H9 (cell line): ENCODE data around the gene METRNL. TPM values are rescaled to one million over a fixed set of nuclear protein-coding genes. Genes with fewer than 3 reads are reported as not detected.
A peak's percentile ranks its signal among the peaks of the same experiment; 100 is the strongest.

Source experiments
- DNase-seq: peaks from one replicate; pipeline ENCODE4 v3.0.0-alpha.2; 2017
- H2AFZ ChIP-seq: one replicate; pipeline ENCODE4 v1.6.1; 2013; ENCODE audit warnings: mild to moderate bottlenecking, low read length, control low read depth, moderate library complexity
- H2AK5ac ChIP-seq: 2 replicates; pipeline ENCODE4 v1.6.1; 2013; ENCODE audit warnings: low read length, control low read depth, mixed read lengths; ENCODE audit not compliant: insufficient read length
- H2BK120ac ChIP-seq: one replicate; pipeline ENCODE4 v1.6.1; 2013; ENCODE audit warnings: low read depth, mild to moderate bottlenecking, low read length, control low read depth, inconsistent platforms; ENCODE audit not compliant: poor library complexity, severe bottlenecking
- H2BK12ac ChIP-seq: 2 replicates; pipeline ENCODE4 v1.6.1; 2013; ENCODE audit warnings: low read length, control low read depth, mixed read lengths, low read depth; ENCODE audit not compliant: insufficient read length
- H2BK15ac ChIP-seq: 2 replicates; pipeline ENCODE4 v1.6.1; 2013; ENCODE audit warnings: low read depth, low read length, control low read depth
- H2BK20ac ChIP-seq: one replicate; pipeline ENCODE4 v1.6.1; 2013; ENCODE audit warnings: low read depth, mild to moderate bottlenecking, low read length, control low read depth, inconsistent platforms; ENCODE audit not compliant: poor library complexity, severe bottlenecking
- H2BK5ac ChIP-seq: 2 replicates; pipeline ENCODE4 v1.6.1; 2013; ENCODE audit warnings: low read length, control low read depth, mixed read lengths; ENCODE audit not compliant: insufficient read length
- H3K14ac ChIP-seq: 2 replicates; pipeline ENCODE4 v1.6.1; 2013; ENCODE audit warnings: low read length, control low read depth; ENCODE audit not compliant: insufficient read depth
- H3K18ac ChIP-seq: 2 replicates; pipeline ENCODE4 v1.6.1; 2013; ENCODE audit warnings: low read depth, mild to moderate bottlenecking, mixed read lengths, low read length, control low read depth; ENCODE audit not compliant: insufficient read length
- H3K23ac ChIP-seq: 2 replicates; pipeline ENCODE4 v1.6.1; 2013; ENCODE audit warnings: low read length, control low read depth, mixed read lengths, low read depth; ENCODE audit not compliant: insufficient read length
- H3K23me2 ChIP-seq: 2 replicates; pipeline ENCODE4 v1.6.1; 2013; ENCODE audit warnings: low read depth, mild to moderate bottlenecking, mixed read lengths, low read length, control low read depth; ENCODE audit not compliant: insufficient read length, poor library complexity, severe bottlenecking
- H3K27ac ChIP-seq: 2 replicates; pipeline ENCODE4 v1.5.1; 2013; ENCODE audit warnings: low read length, control low read depth, mixed read lengths, low read depth; ENCODE audit not compliant: insufficient read length
- H3K27me3 ChIP-seq: 2 replicates; pipeline ENCODE4 v1.6.1; 2013; ENCODE audit warnings: low read length, control low read depth, inconsistent platforms; ENCODE audit not compliant: insufficient read depth
- H3K4ac ChIP-seq: 2 replicates; pipeline ENCODE4 v1.6.1; 2013; ENCODE audit warnings: low read depth, mild to moderate bottlenecking, control low read depth, inconsistent platforms, low read length, moderate library complexity
- H3K4me1 ChIP-seq: 2 replicates; pipeline ENCODE4 v1.6.1; 2013; ENCODE audit warnings: low read length, control low read depth, inconsistent platforms; ENCODE audit not compliant: insufficient read depth
- H3K4me2 ChIP-seq: 2 replicates; pipeline ENCODE4 v1.6.1; 2013; ENCODE audit warnings: low read length, control low read depth, mixed read lengths; ENCODE audit not compliant: insufficient read length, insufficient read depth
- H3K56ac ChIP-seq: 2 replicates; pipeline ENCODE4 v1.6.1; 2013; ENCODE audit warnings: low read depth, mild to moderate bottlenecking, mixed read lengths, low read length, control low read depth; ENCODE audit not compliant: insufficient read length
- H3K79me1 ChIP-seq: 2 replicates; pipeline ENCODE4 v1.6.1; 2013; ENCODE audit warnings: low read depth, mild to moderate bottlenecking, moderate library complexity, low read length, control low read depth, inconsistent platforms; ENCODE audit not compliant: insufficient read depth, poor library complexity, severe bottlenecking
- H3K79me2 ChIP-seq: 2 replicates; pipeline ENCODE4 v1.6.1; 2013; ENCODE audit warnings: low read length, control low read depth, inconsistent platforms; ENCODE audit not compliant: insufficient read depth
- H3K9ac ChIP-seq: 2 replicates; pipeline ENCODE4 v1.6.1; 2013; ENCODE audit warnings: low read length, control low read depth, mixed read lengths; ENCODE audit not compliant: insufficient read length; ENCODE audit errors: extremely low read depth
- H3K9me3 ChIP-seq: one replicate; pipeline ENCODE4 v1.6.1; 2013; ENCODE audit warnings: low read depth, low read length, inconsistent platforms; ENCODE audit not compliant: control insufficient read depth
- H3T11ph ChIP-seq: one replicate; pipeline ENCODE4 v1.6.1; 2013; ENCODE audit warnings: mild to moderate bottlenecking, low read length, control low read depth, inconsistent platforms
- H4K20me1 ChIP-seq: one replicate; pipeline ENCODE4 v1.6.1; 2013; ENCODE audit not compliant: control insufficient read depth, insufficient read length, insufficient read depth
- H4K5ac ChIP-seq: 2 replicates; pipeline ENCODE4 v1.6.1; 2013; ENCODE audit warnings: low read depth, mild to moderate bottlenecking, mixed read lengths, low read length, control low read depth; ENCODE audit not compliant: insufficient read length
- H4K8ac ChIP-seq: replicated peaks from 2 replicates; pipeline ENCODE4 v1.6.1; 2013; ENCODE audit warnings: low read length, control low read depth, mixed read lengths, low read depth; ENCODE audit not compliant: insufficient read length
- H4K91ac ChIP-seq: 2 replicates; pipeline ENCODE4 v1.6.1; 2013; ENCODE audit warnings: low read depth, mild to moderate bottlenecking, moderate library complexity, mixed read lengths, low read length, control low read depth; ENCODE audit not compliant: insufficient read length
- H3K27ac Mint-ChIP-seq, 3 experiments: 2 replicates in 2 of 3; 3 replicates in 1 of 3; pipeline ENCODE4 v1.8.0; 2020 to 2021; ENCODE audit warnings: mixed read lengths in 3 of 3, mild to moderate bottlenecking in 1 of 3, moderate library complexity in 1 of 3
- H3K27me3 Mint-ChIP-seq: 2 replicates; pipeline ENCODE4 v1.8.0; 2021; ENCODE audit warnings: low read depth, mild to moderate bottlenecking, moderate library complexity, mixed read lengths
- H3K36me3 Mint-ChIP-seq, 3 experiments: 2 replicates in 2 of 3; 3 replicates in 1 of 3; pipeline ENCODE4 v1.8.0; 2020 to 2021; ENCODE audit warnings: low read depth in 3 of 3, mixed read lengths in 3 of 3; ENCODE audit not compliant: insufficient read depth in 1 of 3
- H3K4me1 Mint-ChIP-seq, 2 experiments: 2 replicates each; pipeline ENCODE4 v1.8.0; 2020; ENCODE audit warnings: mixed read lengths in 2 of 2
- H3K4me3 Mint-ChIP-seq, 2 experiments: 2 replicates in 1 of 2; 3 replicates in 1 of 2; pipeline ENCODE4 v1.8.0; 2020 to 2021; ENCODE audit warnings: mild to moderate bottlenecking in 2 of 2, mixed read lengths in 2 of 2, moderate library complexity in 1 of 2
- H3K9me3 Mint-ChIP-seq, 2 experiments: 2 replicates in 1 of 2; 3 replicates in 1 of 2; pipeline ENCODE4 v1.8.0; 2020; ENCODE audit warnings: mild to moderate bottlenecking in 2 of 2, mixed read lengths in 2 of 2, moderate library complexity in 1 of 2
- WGBS: extraction: QIAGEN DNeasy Blood & Tissue Kit; methylation state at CpG from one replicate; pipeline ENCODE4 v1.1.7; 2013; ENCODE audit warnings: missing lambda C conversion rate, low lambda C conversion rate, mixed read lengths; ENCODE audit not compliant: insufficient read length; ENCODE audit errors: extremely low coverage; 5-methylcytosine and 5-hydroxymethylcytosine counted together
- total RNA-seq: library from RNA; stranded (reverse); gene quantifications from 2 replicates; pipeline ENCODE4 v1.2.1, GENCODE V29; 2021
- TF ChIP-seq, protein P1 (sequence below): fragments of 200-600 bp; sonication (generic); conservative IDR thresholded peaks from 3 replicates; pipeline ENCODE4 v1.8.0; 2021; ENCODE audit warnings: antibody characterized with exemption, mild to moderate bottlenecking

The METRNL gene
- total RNA-seq, 1 experiment from 2014 or later = 21.4 TPM

DNA sequence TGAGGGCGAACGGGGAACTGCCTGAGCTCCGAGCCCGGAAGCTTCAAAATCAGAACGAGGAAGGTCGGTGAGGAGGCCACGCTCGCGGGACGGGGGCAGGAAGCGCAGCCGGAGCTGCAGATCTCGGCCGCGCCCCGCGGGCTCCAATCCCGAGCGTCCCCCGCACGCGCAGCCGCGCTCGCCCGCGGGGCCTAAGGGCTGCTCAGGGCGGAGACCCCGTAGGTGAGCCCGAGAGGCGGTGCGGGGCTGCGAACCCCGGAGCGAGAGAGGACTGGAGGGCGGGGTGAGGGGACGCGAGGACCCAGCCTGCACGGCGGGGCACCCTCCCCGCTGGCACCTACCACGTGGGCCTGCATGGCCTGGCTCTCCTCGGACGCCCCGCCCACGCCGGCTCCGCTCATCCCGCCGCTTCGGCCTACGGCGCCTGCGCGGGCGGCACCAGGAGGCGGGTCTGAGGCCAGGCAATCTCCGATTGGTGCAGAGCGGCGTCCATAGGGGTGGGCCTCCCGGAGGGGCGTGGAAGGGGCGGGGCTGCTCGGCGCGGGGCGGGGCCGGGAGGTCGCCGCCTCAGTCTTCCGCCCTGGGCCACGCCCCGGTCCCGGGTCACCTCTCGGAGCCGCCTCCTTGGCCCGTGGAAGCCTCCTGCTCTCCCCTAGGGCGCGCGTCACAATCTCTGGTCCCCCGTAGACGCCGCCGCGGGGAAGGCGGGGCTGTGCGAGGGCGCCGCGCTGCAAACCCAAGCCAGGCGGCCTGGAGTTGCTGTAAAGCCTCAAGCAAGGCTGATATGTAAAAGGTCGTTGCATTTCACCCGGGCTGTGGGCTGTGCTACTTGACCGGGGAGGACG, 27.8 kb upstream of the METRNL start:
- Histone ChIP-seq H2BK12ac (no peak overlapping the region), H3K23me2 (no peaks in the 10 kb centered on the region), H3K9me3 (no peaks in the 10 kb centered on the region), H4K8ac (no peak overlapping the region), H4K91ac (no peak overlapping the region), H2BK5ac (no peak overlapping the region), H3K27me3 (no peaks in the 10 kb centered on the region), H3K56ac (no peak overlapping the region), H2BK15ac (no peak overlapping the region), H3K4me1 (no peaks in the 10 kb centered on the region; the same call in 1 of the 2 replicates), H3T11ph (no peak overlapping the region), H3K14ac (peak overlapping the region; percentile 85), H3K79me1 (no peaks in the 10 kb centered on the region), H2BK20ac (no peak overlapping the region), H3K23ac (no peak overlapping the region), H3K9ac (no peak overlapping the region), H4K20me1 (no peaks in the 10 kb centered on the region), H4K5ac (no peak overlapping the region), H3K18ac (peak overlapping the region; percentile 22), H3K27ac (no peak overlapping the region), H2AK5ac (no peak overlapping the region), H2BK120ac (no peak overlapping the region), H3K4ac (no peak overlapping the region), H3K4me2 (peak overlapping the region; percentile 60), H3K79me2 (no peaks in the 10 kb centered on the region), H2AFZ (no peak overlapping the region)
- Mint-ChIP-seq H3K36me3 (peaks cover 11 to 18% (median 15%) of the 10 kb centered on the region in 3 experiments), H3K27ac (peak overlapping the region in 1 of 3 experiments; percentile 40; a peak in 1 of 7 replicates), H3K27me3 (no peaks in the 10 kb centered on the region; the same call in none of the 2 replicates), H3K9me3 (peaks cover 6 to 7% of the 10 kb centered on the region in 2 experiments), H3K4me3 (peak overlapping the region; percentile 70 to 88), H3K4me1 (peaks cover 4 to 9% of the 10 kb centered on the region in 2 experiments)
- DNase-seq = peak; percentile 99
- TF ChIP-seq, protein P1, sequence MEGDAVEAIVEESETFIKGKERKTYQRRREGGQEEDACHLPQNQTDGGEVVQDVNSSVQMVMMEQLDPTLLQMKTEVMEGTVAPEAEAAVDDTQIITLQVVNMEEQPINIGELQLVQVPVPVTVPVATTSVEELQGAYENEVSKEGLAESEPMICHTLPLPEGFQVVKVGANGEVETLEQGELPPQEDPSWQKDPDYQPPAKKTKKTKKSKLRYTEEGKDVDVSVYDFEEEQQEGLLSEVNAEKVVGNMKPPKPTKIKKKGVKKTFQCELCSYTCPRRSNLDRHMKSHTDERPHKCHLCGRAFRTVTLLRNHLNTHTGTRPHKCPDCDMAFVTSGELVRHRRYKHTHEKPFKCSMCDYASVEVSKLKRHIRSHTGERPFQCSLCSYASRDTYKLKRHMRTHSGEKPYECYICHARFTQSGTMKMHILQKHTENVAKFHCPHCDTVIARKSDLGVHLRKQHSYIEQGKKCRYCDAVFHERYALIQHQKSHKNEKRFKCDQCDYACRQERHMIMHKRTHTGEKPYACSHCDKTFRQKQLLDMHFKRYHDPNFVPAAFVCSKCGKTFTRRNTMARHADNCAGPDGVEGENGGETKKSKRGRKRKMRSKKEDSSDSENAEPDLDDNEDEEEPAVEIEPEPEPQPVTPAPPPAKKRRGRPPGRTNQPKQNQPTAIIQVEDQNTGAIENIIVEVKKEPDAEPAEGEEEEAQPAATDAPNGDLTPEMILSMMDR = no peak
- no CpG with 5 or more reads among the region's 95 CpGs for WGBS
